GM19452 (cell line): ENCODE results near the gene DEF6.
A peak's percentile ranks its signal among the peaks of the same experiment; 100 is the strongest.

Experiments
- ATAC-seq: cut with Tn5 transposase; IDR thresholded peaks from one replicate; pipeline ENCODE4 v1.9.1; 2021; ENCODE audit not compliant: unreplicated experiment

The DEF6 gene

DNA sequence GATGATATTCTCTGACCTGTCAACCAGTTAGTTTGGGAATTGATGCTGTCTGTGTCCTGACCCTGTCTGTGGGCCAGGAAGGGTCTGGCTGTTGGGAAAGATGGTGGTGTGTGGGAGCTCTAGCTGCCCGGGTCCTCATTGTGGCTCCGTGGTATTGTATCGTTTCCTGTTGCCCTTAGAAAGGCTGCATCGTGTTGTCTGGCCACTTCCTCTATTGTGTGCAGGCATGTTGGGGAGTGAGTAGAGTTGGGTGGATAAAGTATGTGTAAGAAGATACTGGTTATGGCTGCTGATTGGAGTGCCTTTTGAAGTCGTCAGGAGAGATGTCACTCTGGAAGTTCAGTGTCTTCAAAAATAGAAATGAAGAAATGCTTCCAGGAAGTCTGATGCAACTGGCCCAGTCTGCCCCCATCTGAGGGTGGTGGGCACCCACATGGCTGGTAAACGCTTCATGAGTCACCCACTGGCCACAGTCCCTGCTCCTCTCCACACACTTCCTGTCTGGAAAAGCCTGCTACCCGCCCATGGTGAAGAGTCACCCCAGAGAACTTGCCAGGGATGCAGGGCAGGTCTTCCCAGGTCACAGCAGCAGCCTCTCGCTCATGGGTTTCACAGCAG is 72.6 kb downstream of the DEF6 start:
- ATAC-seq: peak; percentile 62

DNA sequence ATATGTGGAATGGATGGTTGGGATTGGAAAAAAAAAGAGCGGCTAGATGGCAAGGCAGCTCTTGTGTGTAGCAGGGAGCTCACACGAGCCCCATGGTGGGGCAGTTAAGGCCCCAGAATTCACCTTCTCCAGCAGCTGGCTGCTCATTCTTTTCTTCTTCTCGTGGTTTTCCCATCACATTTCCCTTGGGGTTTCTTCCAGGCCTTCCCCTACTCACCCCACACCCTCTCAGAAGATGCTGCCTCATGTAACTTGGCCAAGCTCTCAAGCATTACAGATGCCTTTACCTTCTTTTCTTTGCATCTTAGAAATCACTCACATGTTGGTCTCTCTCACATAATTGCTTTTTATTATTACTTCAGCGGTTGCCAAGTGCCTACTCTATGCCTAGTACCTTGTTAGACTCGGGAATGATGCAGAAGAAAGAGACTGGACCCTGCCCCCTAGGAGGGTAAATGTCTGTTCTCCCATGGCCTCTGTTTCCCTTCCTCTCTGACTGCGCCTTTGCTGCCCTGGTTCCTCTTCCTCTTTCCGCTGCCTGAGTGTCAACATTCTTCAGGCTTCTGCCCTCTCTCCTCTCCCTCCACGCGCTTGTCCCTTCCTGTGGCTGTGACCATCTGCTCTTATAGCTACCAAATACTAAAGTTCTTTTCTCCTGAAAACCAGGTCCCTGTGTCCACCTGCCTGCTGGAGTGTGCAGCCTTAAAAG is 73.3 kb downstream of the DEF6 start:
- ATAC-seq: no peak
